CD4-positive, alpha-beta T cell treated with Interleukin-6 at 100 ng/mL for 8 hours (primary cell): Measurements from ENCODE around the gene NCKAP5.

ENCODE experiments used
- DNase-seq: peaks from one replicate; pipeline ENCODE4 v3.0.0-alpha.2; 2020; ENCODE audit warnings: mixed read lengths, low spot score

The NCKAP5 gene

DNA sequence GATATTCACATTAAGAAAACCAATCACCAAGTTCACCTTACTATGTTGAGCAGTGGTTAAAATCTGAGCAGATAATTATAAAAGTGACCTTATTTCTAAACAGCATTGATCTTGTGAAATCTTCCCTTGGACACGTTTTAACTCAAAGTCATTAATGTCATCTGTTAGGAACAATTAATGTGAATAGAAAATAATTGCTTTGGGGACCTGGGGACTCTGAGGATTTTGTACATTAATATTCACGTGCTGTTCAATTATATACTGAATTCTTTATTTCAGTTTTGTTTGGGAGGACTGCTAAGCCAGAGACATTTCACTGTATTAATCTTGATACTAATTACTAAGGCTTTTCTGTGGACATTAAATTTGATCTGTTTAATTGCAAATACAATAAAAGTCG is 771.2 kb downstream of the NCKAP5 start:
- DNase-seq: no peak

- DNase-seq: no peak
Measured at GRCh38 chr2:132795220-132795619, 773.0 kb downstream of the NCKAP5 start.

DNA sequence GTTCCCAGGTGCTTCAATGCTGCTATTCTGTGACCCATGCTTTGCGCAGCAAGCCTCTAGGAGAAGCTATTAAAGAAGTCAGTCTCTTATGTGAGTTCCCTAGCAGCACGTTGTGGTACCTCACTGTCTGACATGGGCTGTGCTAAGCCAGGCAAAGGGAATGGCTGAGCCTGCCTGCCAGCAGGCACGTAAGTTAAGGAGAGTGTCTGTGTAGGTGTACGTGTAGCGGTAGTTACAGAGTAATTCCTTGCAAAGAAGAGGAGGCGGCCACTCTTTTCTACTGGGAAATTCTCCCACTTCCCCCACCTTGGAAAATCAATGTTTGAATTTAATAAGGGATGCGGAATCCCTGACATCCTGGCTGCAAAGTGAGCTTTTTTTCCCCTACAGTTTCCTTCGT is 774.7 kb downstream of the NCKAP5 start:
- DNase-seq: no peak

DNA sequence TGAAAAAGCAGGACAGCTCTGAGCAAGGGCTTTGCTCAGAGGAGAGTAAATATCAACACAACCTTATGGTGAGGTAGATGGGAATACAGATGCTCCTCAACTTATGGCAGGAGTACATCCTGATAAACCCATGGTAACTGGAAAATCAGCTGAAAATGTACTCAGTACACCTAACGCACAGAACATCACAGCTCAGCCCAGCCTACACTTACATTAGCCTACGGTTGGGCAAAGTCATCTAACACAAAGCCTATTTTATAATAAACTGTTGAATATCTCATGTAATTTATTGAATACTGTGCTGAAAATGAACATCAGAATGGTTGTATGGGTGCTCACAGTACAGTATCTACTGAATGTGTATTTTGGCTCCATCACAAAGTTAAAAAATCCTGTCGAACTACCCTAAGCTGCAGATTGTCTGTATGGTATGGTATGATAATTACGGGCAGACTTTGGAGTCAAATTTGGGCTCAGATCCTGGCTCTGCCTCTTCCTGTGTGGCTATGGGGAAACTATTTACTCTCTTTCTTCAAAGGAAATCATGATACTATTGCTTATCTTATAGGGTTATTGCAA is 778.0 kb downstream of the NCKAP5 start:
- no peak for DNase-seq

DNA sequence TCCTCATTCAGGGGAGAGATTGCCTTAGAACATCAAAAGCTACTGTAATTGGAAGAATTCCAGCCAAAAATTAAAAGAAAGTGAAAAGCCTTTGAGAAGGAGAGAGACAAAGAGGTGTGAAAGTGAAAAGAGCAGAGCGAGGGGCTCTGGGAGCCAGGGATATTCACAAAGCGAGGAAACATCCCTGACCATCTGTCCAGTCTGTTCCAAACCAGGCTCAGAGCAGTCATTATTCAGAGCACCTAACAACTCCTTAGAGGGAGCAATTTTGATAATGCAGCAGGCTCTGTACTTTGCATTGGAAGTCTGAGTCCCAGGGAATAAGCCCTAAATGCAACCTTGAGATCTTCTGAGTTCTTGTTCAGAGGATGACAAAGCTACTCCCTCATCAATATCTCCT is 779.2 kb downstream of the NCKAP5 start:
- DNase-seq: no peak

DNA sequence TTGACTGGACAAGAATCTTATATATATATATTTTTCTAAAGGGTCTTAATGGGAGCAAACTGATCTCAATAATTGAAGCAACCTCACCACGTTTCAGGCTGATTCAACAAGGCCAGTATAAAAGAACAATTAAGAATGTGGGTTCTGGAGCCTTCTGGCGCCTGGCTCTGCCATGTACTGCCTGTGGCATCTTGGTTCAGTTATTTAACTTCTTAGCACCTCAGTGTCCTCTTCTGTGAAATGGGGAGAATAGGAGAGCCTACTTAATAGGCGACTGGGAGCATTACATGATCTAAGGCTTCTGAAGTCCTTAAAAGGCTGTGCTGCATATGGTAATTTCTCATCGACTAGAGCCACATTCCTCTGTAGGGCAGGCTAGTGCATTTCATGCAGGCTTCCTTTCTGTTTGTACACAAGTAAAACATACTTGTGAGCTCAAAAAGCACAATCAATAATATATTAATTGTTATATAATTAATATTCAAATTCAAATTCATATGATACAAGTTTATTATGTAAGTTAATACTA is 779.9 kb downstream of the NCKAP5 start:
- no peak for DNase-seq

DNA sequence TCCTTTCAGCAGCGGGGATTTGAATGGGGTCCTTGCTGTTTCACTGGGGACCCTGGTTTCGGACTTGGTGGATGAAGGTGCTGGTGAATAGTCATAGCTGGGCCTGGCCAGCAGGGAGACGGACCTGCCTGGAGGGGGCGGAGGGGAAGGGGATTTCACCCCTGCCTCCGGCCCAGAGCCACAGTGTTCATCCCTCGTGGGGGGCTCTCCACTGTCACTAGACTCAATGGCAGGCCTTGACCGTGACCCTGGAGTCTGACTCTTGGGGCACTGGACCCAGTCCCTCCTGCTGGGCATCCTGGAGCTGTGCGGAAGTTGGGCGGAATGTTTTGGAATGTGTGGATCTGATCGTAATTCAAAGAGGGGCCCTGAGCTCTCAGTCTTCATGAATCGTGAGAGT is 784.4 kb downstream of the NCKAP5 start:
- DNase-seq: no peak

- no peak for DNase-seq
Measured at GRCh38 chr2:132782176-132782783, 786.0 kb downstream of the NCKAP5 start.

DNA sequence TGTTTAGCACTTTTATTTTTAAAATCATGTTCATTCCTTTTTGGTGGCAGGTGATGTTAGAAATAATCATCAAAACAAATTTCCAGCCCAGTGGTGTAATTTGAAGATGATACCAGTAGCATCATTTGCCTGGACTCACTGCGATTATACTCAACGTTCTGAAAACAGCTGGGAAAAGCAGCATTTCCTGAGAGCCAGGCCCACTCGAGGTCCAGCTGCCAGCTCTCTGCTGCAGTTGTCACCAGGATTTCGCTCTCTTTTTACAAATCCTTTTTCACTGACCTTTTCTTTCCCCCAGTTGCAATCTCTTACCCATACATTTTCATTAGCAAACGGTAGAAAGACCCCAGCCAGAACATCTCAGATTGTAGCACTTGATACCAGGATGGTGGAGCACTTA is 787.6 kb downstream of the NCKAP5 start:
- no peak for DNase-seq

- DNase-seq: no peak
Measured at GRCh38 chr2:132779206-132779721, 789.0 kb downstream of the NCKAP5 start.

GRCh38 chr2:132776287-132776686 is 792.0 kb downstream of the NCKAP5 start:
- DNase-seq: no peak

DNA sequence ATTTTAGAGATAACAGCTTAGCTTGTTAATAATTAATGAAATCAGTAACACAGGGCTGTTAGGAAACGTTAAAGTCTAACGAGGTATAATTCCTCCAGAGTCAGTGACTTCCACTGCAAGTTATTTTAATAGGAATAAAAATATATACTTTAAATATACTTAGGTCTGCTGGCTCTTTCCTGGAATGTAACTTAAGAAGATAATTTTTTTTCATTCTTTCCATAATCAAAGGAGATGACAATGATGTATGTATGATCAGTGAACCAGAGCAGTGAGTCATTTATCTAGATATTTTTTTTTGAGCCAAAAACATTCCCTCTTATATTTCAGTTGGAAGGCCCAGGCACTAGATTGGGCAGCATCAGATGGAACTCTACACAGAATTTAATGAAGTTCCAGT is 794.1 kb downstream of the NCKAP5 start:
- no peak for DNase-seq

DNA sequence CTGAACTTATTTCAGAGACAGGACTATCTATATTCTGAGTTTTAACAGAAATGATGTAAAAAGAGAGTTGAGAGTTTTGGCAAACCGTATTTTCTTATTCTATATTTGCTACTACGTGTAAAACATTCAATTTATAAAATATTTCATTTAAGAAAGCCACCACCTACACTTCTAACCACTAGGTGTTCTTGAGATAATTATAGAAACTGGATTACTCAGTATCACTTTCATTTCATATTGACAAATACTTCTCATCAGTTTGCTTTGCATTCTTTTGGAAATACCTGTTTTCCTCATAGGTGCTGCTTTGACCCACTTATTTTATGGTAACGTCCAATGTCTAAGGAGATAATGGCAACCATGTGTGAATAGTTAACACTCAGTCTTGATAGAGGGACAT is 794.9 kb downstream of the NCKAP5 start:
- no peak for DNase-seq

- DNase-seq: no peak
Measured at GRCh38 chr2:132772340-132772739, 795.9 kb downstream of the NCKAP5 start.

DNA sequence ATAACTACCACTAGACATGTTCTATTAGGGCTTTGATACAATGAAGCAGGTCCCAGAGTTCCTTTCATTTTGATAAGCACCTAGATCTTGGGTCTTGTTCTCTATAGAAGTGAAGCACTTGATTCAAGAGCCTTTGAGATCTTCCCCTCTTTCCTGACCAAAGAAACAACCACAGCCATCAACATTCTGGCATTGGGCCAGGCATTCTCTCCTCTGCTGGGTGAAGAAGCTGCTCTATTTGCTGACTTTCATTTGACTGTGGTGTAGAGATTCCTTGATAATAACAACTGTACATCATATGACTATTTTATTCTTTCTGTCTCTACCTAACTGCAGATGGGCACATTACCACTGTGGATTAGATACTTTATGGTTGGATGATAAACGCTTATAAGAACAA is 801.7 kb downstream of the NCKAP5 start:
- DNase-seq: no peak

- DNase-seq: no peak
Measured at GRCh38 chr2:132761437-132761836, 806.8 kb downstream of the NCKAP5 start.

DNA sequence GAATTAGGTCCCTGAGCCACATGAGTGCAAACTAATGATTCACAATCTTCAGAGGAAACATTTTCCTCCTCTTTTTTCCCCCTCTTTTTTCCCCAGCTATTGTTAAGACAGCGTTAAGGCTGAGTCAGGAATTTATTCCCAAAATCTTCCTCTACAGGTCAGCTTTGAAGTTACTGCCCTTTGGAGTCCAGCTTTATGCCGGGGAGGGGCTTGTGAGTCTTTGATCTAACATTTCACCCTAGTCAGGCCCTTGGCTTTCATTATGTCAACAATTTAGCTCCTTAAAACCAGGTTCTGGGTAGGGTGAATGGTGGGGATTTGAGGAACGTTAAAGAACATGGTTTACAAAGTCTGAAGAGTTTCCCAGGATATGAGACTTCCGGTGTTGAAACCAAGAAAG is 807.3 kb downstream of the NCKAP5 start:
- DNase-seq: no peak

DNA sequence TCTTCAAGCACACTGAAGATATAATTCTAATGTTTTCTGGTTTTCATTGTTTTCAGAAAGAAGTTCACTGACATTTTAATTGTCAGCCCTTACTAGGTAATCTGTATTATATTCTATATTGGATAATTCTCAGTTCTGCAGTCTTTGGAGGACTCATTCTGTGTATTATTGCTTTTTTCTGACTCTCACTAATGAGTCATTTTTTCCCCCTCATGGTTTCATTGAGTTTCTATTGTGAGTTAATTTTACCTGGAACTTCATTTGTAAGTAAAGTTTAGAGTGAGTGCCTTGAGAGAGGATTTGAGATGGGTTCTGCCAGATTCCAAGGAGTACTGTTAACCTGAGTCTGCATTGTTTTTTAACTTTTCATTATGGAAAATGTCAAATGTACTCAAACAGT is 807.9 kb downstream of the NCKAP5 start:
- no peak for DNase-seq

DNA sequence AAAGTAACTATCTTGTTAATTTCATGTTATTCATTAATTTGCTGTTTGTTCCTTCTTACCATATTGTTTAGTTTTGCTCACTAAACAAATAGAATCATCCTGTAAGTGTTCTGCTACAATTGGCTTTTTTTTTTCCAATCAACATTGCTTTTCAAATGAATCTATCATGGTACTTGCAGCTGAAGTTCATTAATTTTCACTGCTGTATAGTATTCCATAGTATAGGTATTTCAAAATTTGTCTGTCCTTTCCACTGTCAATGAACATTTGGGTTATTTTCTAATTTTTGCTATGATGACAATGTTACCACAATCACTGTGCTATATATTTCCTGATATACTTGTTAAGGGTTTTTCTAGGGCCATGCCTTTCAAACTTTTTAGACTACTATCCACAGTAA is 809.3 kb downstream of the NCKAP5 start:
- DNase-seq: no peak

GRCh38 chr2:132757676-132758075 is 810.6 kb downstream of the NCKAP5 start:
- DNase-seq: no peak

DNA sequence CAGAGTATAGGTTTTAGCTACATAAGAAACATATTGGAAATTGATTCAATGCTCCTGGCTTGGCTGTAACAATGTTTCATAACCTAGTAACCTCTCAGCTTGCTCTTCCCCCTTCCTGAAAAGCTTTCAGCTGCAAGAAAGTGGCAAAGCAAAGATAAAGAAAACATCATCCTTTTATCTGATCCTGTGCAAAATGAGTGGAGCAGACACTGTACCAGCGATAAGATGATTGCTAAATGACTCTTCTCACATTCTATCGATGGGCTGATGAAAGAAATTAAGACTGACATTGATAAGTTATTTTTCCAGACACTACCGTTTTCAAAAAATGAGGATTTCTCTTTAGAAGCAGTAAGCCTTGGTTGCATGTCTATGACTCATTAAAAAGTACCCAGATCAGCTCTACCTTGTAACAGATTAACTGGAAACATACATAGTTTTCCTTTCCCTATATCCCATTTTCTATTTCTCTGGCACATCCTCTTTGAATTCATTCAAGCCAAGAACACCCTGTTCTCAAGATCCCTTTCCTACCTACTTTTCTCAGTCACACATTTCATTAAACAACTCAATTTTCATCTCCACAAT is 811.2 kb downstream of the NCKAP5 start:
- DNase-seq: no peak

- DNase-seq: no peak
Measured at GRCh38 chr2:132754867-132755472, 813.3 kb downstream of the NCKAP5 start.

DNA sequence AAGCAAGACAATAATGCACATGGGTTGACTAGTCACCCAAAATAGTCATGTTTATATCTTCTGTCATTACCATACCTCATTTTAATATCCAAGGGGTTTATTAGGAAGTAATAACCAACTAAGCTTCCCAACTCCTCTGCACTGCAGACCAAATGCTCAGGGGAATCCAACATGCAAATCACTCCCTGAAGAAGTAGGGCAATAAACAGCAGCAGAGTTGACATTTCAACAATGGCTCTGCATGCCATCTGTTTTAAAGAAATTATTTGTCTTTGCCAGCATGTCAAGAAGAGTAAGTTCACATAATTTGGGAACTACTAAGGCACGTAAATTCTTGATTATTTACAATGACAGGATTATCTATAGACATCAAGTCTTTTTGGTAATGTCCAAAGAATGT is 813.9 kb downstream of the NCKAP5 start:
- DNase-seq: no peak
